HG03039 (cell line): ENCODE results near the gene IL4.

Source experiments
- ATAC-seq: cut with Tn5 transposase; IDR thresholded peaks from one replicate; pipeline ENCODE4 v1.9.1; 2021; ENCODE audit warnings: mild to moderate bottlenecking, moderate library complexity; ENCODE audit not compliant: unreplicated experiment

The IL4 gene

DNA sequence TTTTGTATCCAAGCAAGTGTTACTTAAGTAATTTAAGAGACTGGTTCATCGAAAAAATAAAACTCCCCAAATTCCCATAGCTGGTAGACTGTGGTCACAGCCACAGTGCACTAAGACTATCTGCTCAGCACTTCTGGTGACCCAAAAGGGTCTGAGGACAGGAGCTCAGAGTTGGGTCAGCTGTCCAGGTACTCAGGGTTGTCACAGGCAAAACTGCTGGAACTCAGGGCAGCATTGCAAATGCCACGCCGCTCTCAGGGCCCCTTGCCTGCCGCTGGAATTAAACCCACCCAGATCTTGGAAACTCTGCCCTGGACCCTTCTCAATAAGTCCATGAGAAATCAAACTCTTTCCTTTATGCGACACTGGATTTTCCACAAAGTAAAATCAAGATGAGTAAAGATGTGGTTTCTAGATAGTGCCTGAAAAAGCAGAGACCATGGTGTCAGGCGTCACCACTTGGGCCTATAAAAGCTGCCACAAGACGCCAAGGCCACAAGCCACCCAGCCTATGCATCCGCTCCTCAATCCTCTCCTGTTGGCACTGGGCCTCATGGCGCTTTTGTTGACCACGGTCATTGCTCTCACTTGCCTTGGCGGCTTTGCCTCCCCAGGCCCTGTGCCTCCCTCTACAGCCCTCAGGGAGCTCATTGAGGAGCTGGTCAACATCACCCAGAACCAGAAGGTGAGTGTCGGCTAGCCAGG, 16.0 kb upstream of the IL4 start, which contains the start of gene IL13:
Gene IL13 (plus strand): TSS at position 498 of the 705 bp plus-strand sequence. CDS start 14 bp downstream, at position 512.
- no peak for ATAC-seq

DNA sequence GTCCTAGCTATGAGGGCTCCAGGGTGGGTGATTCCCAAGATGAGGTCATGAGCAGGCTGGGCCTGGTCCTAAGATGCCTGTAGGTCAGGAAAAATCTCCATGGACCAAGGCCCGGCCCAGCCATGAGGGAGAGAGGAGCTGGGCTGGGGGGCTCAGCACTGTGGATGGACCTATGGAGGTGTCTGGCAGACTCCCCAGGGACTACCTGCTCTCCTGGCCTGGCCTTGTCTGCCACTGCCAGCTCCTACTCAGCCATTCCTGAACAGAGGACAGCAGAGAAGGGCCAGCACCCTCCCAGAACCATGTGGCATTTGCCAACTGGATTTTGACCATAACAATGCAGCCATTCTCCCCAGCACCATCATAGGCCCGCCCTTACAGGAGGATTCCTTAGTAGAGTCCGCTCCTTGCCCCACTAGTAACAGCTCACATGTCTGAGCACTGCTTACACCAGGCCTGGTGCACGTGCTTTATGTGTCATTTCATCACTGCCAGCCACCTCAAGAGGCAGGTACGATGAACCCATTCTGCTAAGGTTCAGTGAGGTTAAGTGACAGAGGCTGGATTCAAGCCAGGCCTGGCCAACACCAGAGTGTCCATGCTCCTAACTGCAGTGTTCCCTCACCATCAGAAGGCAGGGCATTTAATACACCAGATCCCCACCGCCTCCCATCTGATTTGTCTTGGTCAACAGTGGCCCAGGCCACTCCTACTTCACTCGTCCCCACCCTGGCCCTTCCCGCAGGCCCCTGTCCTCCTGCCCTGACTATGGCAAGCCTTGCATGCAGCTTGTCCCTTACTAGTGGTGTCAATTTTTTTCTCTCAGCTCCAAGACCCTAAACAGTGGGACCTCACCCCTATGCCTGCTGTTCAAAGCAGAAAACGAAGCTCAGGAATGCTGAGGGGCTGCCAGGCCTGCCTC, 15.1 kb upstream of the IL4 start:
- no peak for ATAC-seq

DNA sequence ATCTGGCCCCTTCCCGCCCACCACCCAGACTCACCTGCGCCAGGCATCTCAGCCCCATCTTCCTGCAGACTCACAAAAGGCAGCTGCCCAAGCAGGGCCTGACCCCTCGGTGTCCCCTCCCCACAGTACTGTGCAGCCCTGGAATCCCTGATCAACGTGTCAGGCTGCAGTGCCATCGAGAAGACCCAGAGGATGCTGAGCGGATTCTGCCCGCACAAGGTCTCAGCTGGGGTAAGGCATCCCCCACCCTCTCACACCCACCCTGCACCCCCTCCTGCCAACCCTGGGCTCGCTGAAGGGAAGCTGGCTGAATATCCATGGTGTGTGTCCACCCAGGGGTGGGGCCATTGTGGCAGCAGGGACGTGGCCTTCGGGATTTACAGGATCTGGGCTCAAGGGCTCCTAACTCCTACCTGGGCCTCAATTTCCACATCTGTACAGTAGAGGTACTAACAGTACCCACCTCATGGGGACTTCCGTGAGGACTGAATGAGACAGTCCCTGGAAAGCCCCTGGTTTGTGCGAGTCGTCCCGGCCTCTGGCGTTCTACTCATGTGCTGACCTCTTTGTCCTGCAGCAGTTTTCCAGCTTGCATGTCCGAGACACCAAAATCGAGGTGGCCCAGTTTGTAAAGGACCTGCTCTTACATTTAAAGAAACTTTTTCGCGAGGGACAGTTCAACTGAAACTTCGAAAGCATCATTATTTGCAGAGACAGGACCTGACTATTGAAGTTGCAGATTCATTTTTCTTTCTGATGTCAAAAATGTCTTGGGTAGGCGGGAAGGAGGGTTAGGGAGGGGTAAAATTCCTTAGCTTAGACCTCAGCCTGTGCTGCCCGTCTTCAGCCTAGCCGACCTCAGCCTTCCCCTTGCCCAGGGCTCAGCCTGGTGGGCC, 13.9 kb upstream of the IL4 start:
- ATAC-seq, result no peak

DNA sequence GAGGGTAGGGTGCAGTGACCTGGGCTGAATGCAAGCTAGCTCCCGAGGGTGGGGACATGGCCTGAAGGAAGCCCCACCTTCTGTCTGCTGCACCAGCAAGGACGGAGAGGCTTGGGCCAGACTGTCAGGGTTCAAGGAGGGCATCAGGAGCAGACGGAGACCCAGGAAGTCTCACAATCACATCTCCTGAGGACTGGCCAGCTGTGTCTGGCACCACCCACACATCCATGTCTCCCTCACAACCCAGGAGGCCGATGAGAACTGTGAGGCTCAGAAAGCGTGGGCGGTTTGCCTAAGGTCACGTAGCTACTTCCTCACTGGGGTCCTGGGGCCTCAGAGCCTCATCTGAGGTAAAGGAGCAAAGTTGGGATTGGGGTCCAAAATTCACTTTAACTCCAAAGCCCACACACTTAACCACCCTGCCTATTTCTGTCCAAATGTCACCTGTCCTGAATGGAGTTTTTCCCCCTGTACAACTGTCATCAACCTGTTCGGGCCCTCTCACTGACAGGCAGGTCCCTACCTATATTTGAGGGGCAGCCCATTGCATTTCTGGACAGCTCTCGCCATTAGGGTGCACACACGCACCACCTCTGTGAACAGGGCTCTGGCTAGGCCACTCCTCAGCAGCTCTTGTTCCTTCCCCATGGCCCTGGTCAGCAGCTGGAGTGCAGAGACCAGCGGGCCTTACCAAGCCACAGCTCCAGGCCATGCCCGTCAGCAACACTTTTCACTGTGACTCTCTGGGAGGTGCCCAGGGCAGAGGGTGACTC, 12.4 kb upstream of the IL4 start:
- no peak for ATAC-seq

DNA sequence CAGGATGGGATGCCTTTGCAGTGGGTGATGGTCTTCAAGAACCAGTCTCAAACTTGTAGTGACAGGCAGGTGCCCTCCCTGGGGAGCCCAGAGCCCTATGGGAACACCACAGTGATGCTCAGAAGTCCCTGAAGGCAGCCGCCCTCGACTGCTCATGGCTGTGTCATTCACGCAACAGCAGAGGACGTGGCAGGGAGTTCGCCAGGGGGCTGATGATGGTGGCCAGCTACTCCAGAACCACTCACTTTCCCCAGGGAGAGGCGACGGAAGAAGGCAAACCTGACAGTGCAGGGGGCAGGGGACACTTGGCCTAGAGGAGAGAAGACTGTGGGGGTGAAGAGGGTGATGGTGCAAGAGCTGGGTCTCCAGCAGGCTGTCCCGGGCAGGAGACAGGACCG, 11.8 kb upstream of the IL4 start:
- no peak for ATAC-seq

DNA sequence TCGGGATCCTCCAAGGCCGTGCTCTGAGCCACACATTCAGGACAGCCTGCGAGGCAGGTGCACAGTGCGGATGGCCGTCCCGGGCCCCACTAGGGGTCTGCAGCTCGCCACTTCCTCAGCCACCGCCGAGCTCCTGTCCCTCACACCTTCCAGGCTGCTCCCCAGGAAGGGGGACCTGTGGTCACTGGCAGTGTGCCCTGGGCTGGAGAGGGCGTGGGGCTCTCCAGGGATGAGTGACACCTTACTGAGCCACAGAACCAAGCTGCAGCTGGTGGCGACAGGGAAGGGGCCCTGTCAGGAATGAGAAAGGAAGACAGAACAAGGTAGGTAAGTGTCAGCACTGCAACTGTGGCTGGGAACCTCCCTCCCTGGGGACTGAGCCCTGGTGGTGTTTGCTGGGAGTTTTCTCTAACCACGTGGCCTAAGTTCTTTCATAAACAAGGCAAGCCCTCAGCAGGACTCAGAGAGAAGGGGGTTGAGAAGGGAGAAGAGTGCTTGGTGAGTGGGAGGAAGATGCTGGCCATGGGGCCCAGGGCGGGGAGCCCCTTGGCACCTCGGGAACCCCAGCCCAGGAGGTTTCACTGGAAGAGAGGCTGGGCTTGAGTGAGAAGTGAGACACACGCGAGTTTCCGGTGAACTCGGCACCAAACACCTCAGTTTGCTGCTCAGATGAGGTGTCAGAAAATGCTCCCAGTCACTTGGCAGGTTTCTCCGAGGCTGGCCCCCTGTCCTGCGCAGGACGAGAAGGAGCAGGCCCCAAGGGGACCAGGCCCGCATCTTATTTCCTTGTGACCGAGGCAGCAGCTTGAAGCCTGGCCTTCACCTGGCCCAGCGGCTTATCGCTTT, 10.6 kb upstream of the IL4 start:
- peak; percentile 57 for ATAC-seq

DNA sequence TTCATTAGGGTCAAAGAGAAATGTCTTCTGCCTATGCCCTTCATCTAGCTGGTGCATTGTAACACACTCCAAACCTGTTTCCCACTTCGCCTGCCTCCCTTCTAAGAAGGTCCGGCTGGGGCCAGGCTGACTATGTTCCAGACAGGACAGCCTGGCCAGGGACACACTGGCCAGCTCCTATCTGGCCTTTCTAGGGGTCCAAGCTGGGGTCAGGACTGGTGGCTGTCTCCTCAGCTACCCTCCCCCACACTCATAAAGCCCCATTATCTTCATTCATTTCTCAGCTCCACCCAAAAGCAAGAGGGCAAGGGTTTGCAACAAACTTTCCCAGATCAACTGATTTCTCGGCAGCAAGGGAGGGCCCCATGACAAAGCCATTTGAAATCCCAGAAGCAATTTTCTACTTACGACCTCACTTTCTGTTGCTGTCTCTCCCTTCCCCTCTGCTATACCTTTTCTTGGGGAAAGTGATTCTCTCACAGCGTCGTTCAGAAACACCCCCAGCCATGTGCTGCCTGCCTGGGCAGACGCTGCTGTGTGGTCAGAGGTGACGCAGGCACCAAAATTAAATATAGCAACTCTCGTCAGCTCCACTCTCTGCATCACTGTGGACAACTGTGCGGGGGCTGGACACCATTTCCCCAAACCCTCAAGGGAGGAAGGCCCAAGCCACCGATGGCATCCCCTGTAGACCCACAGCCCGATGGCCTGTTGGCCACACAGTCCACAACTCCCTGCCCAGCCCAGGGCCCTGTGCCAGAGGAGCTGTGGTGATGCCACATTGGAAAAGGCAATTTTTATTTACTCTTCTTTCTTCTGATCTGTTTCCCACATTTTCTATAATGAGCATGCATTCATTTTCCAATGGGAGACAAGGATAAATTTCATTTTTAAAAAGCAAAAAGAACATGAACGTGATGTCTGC, 9.8 kb upstream of the IL4 start:
- ATAC-seq, result peak; percentile 40

DNA sequence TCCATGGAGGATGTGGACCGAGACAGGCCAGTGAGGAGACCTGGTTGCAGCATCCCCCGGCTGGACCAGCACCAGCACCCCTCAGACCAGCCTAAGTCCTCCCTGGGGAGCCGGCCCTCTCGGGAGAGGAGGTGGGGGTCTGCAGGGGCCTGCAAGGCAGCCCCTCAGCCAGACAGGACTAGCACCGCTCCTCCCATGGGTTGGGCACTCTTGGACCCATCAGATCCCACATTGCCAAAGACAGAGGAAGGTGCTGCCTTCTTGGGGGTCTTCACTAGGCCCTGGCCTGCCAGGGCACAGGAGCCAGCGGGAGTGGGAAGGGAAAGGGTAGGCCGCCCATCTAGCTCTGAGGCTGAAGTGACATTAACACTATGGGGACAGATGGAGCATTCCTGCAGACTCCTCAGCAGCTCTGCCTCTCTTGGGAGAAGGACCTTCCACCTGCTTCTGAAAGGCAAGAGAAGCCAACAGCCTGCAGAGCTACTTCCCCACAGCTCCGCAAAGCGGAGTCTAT, 9.0 kb upstream of the IL4 start:
- ATAC-seq, result no peak

DNA sequence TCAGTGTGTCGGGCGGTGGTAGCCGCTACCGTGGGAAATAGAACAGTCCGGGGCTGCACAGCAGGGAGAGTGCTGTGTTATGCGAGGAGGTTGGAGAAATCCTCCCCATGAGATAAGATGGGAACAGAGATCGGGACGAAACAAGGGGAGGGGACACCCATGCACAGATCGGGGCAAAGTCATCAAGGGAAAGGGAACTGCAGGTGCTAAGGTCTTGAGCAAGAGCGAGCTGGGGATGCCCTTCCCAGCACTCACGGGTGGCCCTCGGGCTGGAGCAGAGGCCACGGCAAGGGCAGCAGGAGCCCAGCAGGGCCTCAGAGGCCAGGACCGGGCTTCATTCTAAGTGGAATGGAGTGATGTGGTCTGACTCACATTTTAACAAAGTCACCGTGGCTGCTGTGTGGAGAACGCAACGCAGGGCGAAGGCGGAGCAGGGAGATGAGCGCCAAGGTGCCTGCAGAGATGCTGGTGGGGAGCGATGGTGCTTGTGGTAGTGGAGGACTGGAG, 8.2 kb upstream of the IL4 start:
- ATAC-seq, result no peak

DNA sequence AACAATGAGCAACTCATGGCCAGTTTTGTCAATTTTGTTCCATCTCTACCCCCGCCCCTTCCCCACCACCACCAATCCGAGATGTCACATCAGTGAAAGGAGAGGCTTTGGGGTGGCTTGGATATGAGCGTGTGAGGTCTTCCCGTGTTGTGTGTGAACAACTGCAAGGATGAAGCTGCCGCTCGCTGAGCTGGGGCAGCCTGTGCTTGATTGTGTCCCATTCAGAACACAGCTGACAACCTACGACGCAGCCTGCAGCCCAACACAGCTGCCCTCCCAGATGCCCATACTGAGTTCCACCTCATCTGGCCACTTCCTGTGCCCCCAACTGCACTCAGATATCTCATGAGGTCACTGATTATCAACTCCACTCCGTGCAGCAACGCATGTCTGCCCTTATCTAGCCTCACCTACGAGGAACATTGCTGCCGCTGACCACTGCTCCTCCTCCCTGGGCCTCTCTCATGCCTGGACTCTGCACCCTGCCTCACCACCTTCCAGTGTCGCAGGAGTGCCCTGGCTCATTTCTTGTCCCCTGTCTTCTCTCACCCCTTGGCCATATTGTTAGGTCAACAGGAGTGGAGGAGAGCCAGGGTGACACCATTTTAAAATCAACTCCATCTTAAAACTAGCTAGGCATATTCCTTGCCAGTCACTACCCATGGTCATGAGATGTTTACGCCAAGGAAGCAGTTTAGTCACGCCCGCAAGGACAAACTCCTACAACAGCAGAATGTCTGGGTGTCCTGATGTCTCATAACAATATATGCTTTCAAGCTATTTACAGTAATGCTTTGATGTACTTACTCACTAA, 7.3 kb upstream of the IL4 start:
- no peak for ATAC-seq

DNA sequence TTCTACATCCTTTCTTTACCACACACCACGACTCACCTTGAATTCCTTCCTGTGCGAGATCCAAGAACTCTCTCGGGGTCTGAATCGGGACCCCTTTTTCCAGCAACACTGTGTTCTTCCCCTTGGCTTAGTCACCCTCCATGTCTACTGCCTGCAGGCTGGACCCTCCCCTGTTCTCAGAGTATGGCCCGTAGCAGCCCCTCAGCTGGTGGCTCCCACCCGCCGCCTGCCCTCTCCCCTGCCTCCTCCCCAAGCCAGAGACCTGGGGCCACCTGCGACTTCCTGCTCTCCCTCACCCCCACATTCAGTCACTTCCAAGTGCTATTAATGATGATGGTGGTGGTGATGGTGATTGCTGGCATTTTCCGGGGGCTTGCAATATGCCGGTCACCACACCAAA, 6.5 kb upstream of the IL4 start:
- ATAC-seq, result no peak

DNA sequence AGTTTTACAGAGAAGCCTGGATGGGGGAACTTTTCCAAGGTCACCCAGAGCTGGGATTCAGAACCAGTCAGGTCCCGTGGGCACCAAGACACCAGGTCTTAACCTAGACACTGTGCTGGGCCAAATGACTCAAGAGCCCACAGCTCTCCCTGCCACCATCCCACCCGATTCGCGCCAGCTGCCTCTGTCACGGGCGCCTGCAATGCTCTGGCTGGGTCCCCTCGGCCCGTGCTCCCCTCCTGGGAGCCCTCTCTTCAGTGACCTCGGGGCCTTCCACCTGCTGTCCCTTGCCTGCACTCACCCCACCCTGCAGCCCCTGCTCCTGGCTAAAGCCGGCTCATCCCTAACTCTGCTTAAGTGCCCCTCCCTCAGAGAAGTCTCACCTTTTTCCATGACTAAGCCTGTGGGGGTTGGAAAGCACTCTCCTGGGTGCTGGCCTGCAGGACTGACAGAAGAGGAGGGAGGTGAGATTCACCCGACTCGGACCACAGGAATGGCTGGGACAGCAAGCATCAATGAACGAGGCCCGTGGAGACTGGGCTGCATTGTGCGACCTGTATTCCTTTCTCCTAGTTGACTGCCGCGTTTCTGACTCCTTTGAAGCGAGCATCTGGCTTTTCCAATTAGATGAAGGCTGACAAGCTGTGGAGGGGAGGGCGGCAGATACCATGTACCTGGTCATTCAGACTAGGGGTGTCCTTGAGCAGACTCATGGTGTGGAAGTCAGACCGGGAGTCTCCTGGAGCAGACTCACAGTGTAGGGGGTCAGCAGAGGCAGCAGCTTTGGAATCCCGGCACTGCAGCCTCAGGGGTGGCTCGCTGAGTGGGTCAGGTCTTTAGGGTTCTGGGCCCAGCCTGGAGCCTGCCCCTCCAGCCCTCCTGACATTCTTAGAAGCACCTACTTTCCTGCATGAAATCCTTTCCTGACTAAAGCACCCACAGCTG, 5.8 kb upstream of the IL4 start:
- ATAC-seq, result no peak

DNA sequence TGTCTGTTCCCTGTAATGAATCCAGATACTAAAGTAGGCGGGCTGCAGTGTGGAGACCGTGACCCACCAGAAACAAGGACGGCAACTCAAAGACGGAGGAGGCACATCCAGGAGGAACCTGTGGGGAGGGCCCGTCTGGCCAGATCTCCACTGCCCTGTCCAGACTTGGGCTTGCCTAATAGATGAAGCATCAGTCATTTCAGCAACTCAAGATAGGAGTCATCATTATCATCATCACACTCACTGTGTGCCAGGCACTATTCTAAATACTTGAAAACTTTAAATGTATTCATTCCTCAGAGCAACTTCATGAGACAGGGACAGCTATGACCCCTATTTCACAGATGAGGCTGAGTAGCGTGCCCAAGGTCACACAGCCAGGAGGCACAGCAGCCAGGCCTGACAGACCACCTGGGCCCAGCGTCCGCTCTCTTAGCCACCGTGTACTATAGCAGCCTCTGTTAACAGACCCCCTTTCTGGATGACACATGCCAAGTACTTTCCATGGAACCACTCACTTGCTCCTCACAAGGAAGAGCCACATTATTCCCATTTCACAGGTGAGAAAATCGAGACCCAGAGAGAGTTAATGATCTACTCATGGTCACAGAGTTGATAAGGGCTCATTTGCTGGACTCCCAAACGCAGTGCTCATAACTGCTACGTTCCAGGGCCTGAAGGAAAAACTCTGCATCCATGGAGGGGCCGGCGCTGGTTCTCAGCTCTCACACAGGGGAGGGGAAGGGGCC, 4.9 kb upstream of the IL4 start:
- ATAC-seq, result no peak

DNA sequence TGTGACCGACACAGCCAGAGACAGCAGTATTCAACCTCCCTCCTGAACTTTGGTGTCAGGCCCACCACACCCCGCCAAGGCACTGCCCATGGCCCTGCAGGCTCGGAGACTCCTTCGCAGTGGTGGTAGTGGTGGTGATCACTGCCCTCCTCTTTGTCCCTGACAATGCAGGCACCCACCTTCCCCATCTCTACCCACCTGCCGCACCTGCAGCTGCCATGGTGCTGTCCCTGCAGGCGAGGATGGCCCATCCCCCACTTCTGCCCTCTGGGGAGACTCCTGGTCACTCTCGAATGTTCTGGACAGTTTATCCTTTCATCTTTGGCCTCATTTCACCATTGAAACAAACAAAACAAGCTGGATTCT, 4.4 kb upstream of the IL4 start:
- ATAC-seq, result no peak
